ENCODE measurements around the gene TMEM186.
"Not testable (repeated sequence)": the region's sequence is repeated elsewhere in the genome, so short reads cannot be mapped to it uniquely, and the experiment has no call there.

Gene TMEM186

DNA sequence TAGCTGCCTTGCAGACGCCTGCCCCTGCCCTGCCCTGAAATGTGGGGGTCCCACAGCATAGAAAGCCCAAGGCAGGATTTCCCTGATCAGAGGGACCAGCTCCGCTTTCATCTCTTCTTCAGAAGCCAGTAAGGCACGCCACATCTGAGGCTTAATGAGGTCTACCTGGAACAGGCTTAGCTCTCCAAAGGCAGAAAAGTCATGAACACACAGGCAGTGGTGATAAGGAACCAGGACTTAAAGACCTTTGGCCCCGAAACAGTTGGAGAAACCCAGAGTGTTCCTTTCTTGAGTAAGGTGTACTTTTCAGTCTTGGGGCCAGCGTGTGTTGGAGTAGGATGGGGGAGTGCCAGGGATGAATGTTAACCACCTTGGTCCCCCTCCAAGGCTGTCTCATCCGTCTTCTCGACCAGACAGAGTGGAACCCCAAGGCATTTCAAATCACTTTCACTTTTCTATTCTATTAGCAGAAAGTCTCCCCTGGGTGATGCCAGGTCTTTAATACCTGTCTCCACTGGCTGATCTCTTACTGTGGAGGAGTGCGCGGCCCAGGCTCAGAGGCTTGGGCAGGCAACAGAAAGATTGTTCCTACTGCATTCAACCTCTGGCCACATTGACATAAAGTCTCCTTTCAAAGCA is 43.9 kb downstream of the TMEM186 start:
- Histone ChIP-seq H3K4me3 (ENCODE audit: low read length) (no peak overlapping the region), H3K27me3 (ENCODE audit: insufficient read depth, low read length) (no peaks in the 10 kb centered on the region), H3K9me3 (ENCODE audit: insufficient read depth, low read depth, low read length) (no peaks in the 10 kb centered on the region), H3K27ac (ENCODE audit: low read depth, low read length) (no peak overlapping the region), H3K9ac (ENCODE audit: low read depth, low read length) (no peak overlapping the region), H3K36me3 (ENCODE audit: insufficient read depth, low read length) (no peaks in the 10 kb centered on the region), H3K4me1 (ENCODE audit: insufficient read depth, low read length) (no peaks in the 10 kb centered on the region)
- WGBS = 74% methylated on average over 9 of the region's 9 CpGs

GRCh38 chr16:8752706-8753105 is 44.7 kb downstream of the TMEM186 start:
- Histone ChIP-seq H3K27ac (ENCODE audit: low read depth, low read length) (no peak overlapping the region), H3K9ac (ENCODE audit: low read depth, low read length) (no peak overlapping the region), H3K36me3 (ENCODE audit: insufficient read depth, low read length) (no peaks in the 10 kb centered on the region), H3K4me3 (ENCODE audit: low read length) (no peak overlapping the region), H3K9me3 (ENCODE audit: insufficient read depth, low read depth, low read length) (no peaks in the 10 kb centered on the region), H3K4me1 (ENCODE audit: insufficient read depth, low read length) (no peaks in the 10 kb centered on the region), H3K27me3 (ENCODE audit: insufficient read depth, low read length) (no peaks in the 10 kb centered on the region)
- WGBS = 98% methylated on average over 1 of the region's 2 CpGs

GRCh38 chr16:8751481-8752311 is 45.7 kb downstream of the TMEM186 start:
- Histone ChIP-seq H3K9me3 (ENCODE audit: insufficient read depth, low read depth, low read length) (no peaks in the 10 kb centered on the region), H3K4me1 (ENCODE audit: insufficient read depth, low read length) (no peaks in the 10 kb centered on the region), H3K36me3 (ENCODE audit: insufficient read depth, low read length) (no peaks in the 10 kb centered on the region), H3K9ac (ENCODE audit: low read depth, low read length) (no peak overlapping the region), H3K27me3 (ENCODE audit: insufficient read depth, low read length) (no peaks in the 10 kb centered on the region), H3K4me3 (ENCODE audit: low read length) (no peak overlapping the region), H3K27ac (ENCODE audit: low read depth, low read length) (no peak overlapping the region)
- WGBS = 72% methylated on average over 14 of the region's 14 CpGs

- H3K27ac ChIP-seq (ENCODE audit: low read depth, low read length); H3K4me1 ChIP-seq (ENCODE audit: insufficient read depth, low read length); H3K9me3 ChIP-seq (ENCODE audit: insufficient read depth, low read depth, low read length); H3K27me3 ChIP-seq (ENCODE audit: insufficient read depth, low read length); H3K4me3 ChIP-seq (ENCODE audit: low read length); H3K36me3 ChIP-seq (ENCODE audit: insufficient read depth, low read length); H3K9ac ChIP-seq (ENCODE audit: low read depth, low read length): not testable (repeated sequence)
- WGBS = 95% methylated on average over 9 of the region's 9 CpGs
Measured at GRCh38 chr16:8748944-8749343, 48.5 kb downstream of the TMEM186 start.
